GM23248 (cell line): ENCODE measurements around the gene GNAL.

Experiments used
- EZH2 ChIP-seq: fragments of 200-600 bp; sonication (generic); IDR thresholded peaks from 2 replicates; pipeline ENCODE4 v1.6.1; 2018; ENCODE audit warnings: antibody characterized with exemption, mild to moderate bottlenecking; ENCODE audit not compliant: insufficient read depth, poor library complexity, severe bottlenecking
- EZH2phosphoT487 ChIP-seq: fragments of 200-600 bp; sonication (generic); IDR thresholded peaks from 2 replicates; pipeline ENCODE4 v1.6.1; 2018; ENCODE audit warnings: antibody characterized with exemption, moderate library complexity, mild to moderate bottlenecking, low read depth; ENCODE audit not compliant: insufficient read depth

- TF ChIP-seq EZH2phosphoT487, result no peak
- no peak for TF ChIP-seq EZH2
Observed at GRCh38 chr18:11807233-11807632, 118.2 kb downstream of the GNAL start.
